ENCODE results near the gene LCOR.

LCOR gene

GRCh38 chr10:97018251-97019212 is 186.4 kb downstream of the LCOR start:
- no peak for DNase-seq (ENCODE audit: low read depth)
- TF ChIP-seq, protein P1, sequence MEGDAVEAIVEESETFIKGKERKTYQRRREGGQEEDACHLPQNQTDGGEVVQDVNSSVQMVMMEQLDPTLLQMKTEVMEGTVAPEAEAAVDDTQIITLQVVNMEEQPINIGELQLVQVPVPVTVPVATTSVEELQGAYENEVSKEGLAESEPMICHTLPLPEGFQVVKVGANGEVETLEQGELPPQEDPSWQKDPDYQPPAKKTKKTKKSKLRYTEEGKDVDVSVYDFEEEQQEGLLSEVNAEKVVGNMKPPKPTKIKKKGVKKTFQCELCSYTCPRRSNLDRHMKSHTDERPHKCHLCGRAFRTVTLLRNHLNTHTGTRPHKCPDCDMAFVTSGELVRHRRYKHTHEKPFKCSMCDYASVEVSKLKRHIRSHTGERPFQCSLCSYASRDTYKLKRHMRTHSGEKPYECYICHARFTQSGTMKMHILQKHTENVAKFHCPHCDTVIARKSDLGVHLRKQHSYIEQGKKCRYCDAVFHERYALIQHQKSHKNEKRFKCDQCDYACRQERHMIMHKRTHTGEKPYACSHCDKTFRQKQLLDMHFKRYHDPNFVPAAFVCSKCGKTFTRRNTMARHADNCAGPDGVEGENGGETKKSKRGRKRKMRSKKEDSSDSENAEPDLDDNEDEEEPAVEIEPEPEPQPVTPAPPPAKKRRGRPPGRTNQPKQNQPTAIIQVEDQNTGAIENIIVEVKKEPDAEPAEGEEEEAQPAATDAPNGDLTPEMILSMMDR (conservative IDR thresholded peaks at IDR 0.05; ENCODE audit: control insufficient read depth, insufficient read depth, low read depth, low read length): no peak
- no peak overlapping the region for H3K4me3 ChIP-seq (ENCODE audit: control insufficient read depth, low read depth, low read length)

DNA sequence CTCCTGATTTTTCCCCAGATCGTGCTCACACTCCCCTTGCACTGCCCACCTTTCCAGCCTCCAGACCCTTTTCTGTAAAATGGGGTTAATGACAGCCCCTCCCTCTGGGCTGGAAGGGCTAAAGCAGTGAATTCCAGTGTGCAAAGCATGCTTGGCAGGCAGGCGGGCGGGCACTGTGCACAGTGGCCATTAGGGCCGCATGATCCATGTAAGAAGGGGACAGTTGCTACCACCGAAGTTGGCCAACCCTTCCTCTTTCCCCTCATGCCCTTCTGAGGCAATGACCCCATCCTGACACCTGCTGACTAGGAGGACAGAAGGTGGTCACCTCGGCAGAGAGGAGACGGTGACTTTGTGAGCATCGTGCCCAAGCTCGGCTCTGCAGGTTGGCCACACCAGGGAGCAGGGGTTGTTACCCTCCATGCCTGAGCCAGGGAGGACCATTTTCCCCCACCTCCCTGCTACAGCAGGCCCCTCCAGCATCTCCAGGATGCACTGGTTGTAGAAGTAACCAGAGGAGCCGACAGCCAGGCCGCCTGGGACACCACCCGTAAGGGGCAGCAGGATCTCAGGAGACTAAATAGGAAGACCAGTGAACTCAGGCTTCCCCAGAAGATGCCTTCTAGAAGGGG is 187.2 kb downstream of the LCOR start:
- TF ChIP-seq, protein P1 (conservative IDR thresholded peaks at IDR 0.05; ENCODE audit: control insufficient read depth, insufficient read depth, low read depth, low read length): no peak
- DNase-seq (ENCODE audit: low read depth): no peak
- H3K4me3 ChIP-seq (ENCODE audit: control insufficient read depth, low read depth, low read length): no peak overlapping the region

- TF ChIP-seq, protein P1 (conservative IDR thresholded peaks at IDR 0.05; ENCODE audit: control insufficient read depth, insufficient read depth, low read depth, low read length): no peak
Measured at GRCh38 chr10:97020452-97021400, 188.6 kb downstream of the LCOR start.

DNA sequence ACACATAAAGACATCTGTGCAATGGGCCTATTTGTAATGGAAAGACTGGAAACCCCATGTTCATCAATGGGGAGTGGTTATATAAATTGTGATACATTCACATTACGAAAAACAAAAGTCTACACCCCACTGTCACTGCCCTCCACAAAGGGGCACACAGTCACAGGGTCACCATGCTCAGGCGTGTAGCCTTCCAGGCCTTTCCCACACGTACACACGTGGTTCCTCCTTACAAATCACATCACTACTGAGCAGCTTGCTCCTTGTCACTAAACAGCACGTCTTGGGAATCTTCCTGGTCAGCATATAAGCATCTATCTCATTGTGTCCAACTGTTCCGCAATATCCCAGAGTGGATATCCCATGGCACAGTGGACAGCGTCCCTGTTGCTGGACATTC is 190.5 kb downstream of the LCOR start:
- H3K4me3 ChIP-seq (ENCODE audit: control insufficient read depth, low read depth, low read length): no peak overlapping the region
- TF ChIP-seq, protein P1 (conservative IDR thresholded peaks at IDR 0.05; ENCODE audit: control insufficient read depth, insufficient read depth, low read depth, low read length): no peak
- DNase-seq (ENCODE audit: low read depth): no peak

More at GRCh38 chr10:97020452-97021400, 188.6 kb downstream of the LCOR start:
- H3K4me3 ChIP-seq (ENCODE audit: control insufficient read depth, low read depth, low read length): no peak overlapping the region
- DNase-seq (ENCODE audit: low read depth): no peak

GRCh38 chr10:97023401-97024167 is 191.5 kb downstream of the LCOR start:
- TF ChIP-seq, protein P1 (conservative IDR thresholded peaks at IDR 0.05; ENCODE audit: control insufficient read depth, insufficient read depth, low read depth, low read length): no peak
- DNase-seq (ENCODE audit: low read depth): peak; percentile 36
- no peak overlapping the region for H3K4me3 ChIP-seq (ENCODE audit: control insufficient read depth, low read depth, low read length)

Data from fibroblast of mammary gland (primary cell).